Karpas-422 (cell line): Measurements from ENCODE around the gene NECAB2. TPM values are rescaled to one million over a fixed set of nuclear protein-coding genes. Genes with fewer than 3 reads are reported as not detected.

Experiments
- DNase-seq: peaks from one replicate; pipeline ENCODE4 v3.0.0-alpha.2; 2015
- H2AFZ ChIP-seq: fragments of 200-600 bp; sonication (generic); 2 replicates; pipeline ENCODE4 v1.6.1; 2014; ENCODE audit warnings: antibody characterized with exemption, low read length, mixed read lengths
- H3K27ac ChIP-seq: fragments of 200-600 bp; sonication (generic); 2 replicates; pipeline ENCODE4 v1.5.1; 2014; ENCODE audit warnings: mild to moderate bottlenecking, low read length, moderate library complexity
- H3K27me3 ChIP-seq: fragments of 200-600 bp; sonication (generic); 2 replicates; pipeline ENCODE4 v1.6.1; 2014; ENCODE audit warnings: low read length, mixed read lengths
- H3K36me3 ChIP-seq: fragments of 200-600 bp; sonication (generic); 2 replicates; pipeline ENCODE4 v1.6.1; 2014; ENCODE audit warnings: low read length, mixed read lengths; ENCODE audit not compliant: insufficient read depth
- H3K4me1 ChIP-seq: fragments of 200-600 bp; sonication (generic); 2 replicates; pipeline ENCODE4 v1.6.1; 2014; ENCODE audit warnings: mild to moderate bottlenecking, low read length, mixed read lengths
- H3K4me2 ChIP-seq: fragments of 200-600 bp; sonication (generic); 2 replicates; pipeline ENCODE4 v1.6.1; 2014; ENCODE audit warnings: low read length, low read depth, mild to moderate bottlenecking; ENCODE audit not compliant: poor library complexity, severe bottlenecking
- H3K4me3 ChIP-seq: fragments of 200-600 bp; sonication (generic); 2 replicates; pipeline ENCODE4 v1.5.1; 2014; ENCODE audit warnings: mild to moderate bottlenecking, antibody characterized with exemption, low read length, mixed read lengths
- H3K79me2 ChIP-seq: fragments of 200-600 bp; sonication (generic); 2 replicates; pipeline ENCODE4 v1.6.1; 2014; ENCODE audit warnings: mild to moderate bottlenecking, low read length, mixed read lengths
- H3K9ac ChIP-seq: fragments of 200-600 bp; sonication (generic); 2 replicates; pipeline ENCODE4 v1.6.0; 2014; ENCODE audit warnings: low read length
- H3K9me2 ChIP-seq: fragments of 200-600 bp; sonication (generic), shearing (Covaris generic); replicated peaks from 2 replicates; pipeline ENCODE4 v1.6.0; 2014; ENCODE audit warnings: mild to moderate bottlenecking, low read length, moderate library complexity; ENCODE audit not compliant: insufficient read depth
- H3K9me3 ChIP-seq: fragments of 300-700, 200-600 bp; sonication (generic); 2 replicates; pipeline ENCODE4 v1.6.1; 2014; ENCODE audit warnings: low read length, mixed read lengths
- H4K20me1 ChIP-seq: fragments of 200-600 bp; sonication (generic); 2 replicates; pipeline ENCODE4 v1.6.1; 2014; ENCODE audit warnings: mild to moderate bottlenecking, antibody characterized with exemption, low read length, low read depth; ENCODE audit not compliant: insufficient read depth
- total RNA-seq: library from RNA; depleted of rRNA; stranded (reverse); fragments of >200 nt; shearing (Covaris generic); gene quantifications from 2 replicates; pipeline ENCODE4 v1.2.3, GENCODE V29; 2014; ENCODE audit warnings: low replicate concordance

Gene NECAB2
- total RNA-seq, 1 experiment from 2014 or later = not detected

GRCh38 chr16:83971165-83972130 is 3.4 kb downstream of the NECAB2 start:
- no peak overlapping the region for H3K4me3 ChIP-seq
- no peaks in the 10 kb centered on the region for H3K4me1 ChIP-seq
- no peak overlapping the region for H3K27ac ChIP-seq
- no peaks in the 10 kb centered on the region for H3K27me3 ChIP-seq
- no peak overlapping the region for H2AFZ ChIP-seq
- H4K20me1 ChIP-seq = no peaks in the 10 kb centered on the region
- H3K36me3 ChIP-seq = no peaks in the 10 kb centered on the region
- H3K9me2 ChIP-seq = no peaks in the 10 kb centered on the region
- H3K9me3 ChIP-seq = no peaks in the 10 kb centered on the region
- H3K9ac ChIP-seq = no peak overlapping the region
- DNase-seq = no peak
- H3K79me2 ChIP-seq = no peaks in the 10 kb centered on the region
- no peak overlapping the region for H3K4me2 ChIP-seq

DNA sequence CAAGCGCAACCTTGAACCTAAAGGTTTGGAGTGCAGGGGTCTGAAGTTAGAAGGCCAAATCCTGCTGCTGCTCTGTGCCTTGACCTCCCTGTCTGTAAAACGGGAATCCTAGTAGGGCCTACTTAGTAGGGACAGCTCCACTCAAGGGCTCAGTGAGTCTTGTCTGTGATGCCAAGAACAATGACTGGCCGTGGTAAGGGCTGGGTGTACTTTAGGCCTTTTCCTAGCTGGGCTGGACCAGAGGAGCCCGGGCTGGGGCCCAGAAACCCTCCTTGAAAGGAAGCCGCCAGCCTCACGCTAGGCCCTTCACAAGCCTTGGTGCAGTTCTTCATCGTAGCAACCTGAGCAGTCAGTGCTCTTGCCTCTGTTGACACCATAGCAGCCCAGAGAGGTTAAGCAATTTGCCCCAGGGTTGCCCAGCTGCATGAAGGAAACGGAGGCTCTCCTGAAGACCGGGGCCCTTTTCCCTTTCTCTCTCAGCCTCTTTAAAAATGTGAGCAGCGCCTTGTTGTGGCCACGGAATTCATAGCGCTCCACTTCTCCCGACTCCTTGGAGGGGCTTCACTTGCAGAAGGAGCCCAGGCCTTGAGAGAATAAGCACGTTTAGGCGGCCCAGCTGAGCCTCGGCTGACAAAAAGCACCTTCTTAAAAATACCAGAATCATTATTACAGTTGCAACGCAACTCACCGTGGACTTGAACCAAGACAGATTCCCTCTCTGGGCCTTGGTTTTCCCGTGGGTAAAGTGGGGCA is 4.4 kb downstream of the NECAB2 start:
- H3K27me3 ChIP-seq = no peaks in the 10 kb centered on the region
- no peaks in the 10 kb centered on the region for H3K79me2 ChIP-seq
- no peak for DNase-seq
- H3K9me2 ChIP-seq = no peaks in the 10 kb centered on the region
- no peaks in the 10 kb centered on the region for H3K9me3 ChIP-seq
- no peak overlapping the region for H3K9ac ChIP-seq
- no peaks in the 10 kb centered on the region for H3K36me3 ChIP-seq
- H3K4me2 ChIP-seq = no peak overlapping the region
- H4K20me1 ChIP-seq = no peaks in the 10 kb centered on the region
- no peak overlapping the region for H3K27ac ChIP-seq
- H3K4me3 ChIP-seq = no peak overlapping the region
- no peak overlapping the region for H2AFZ ChIP-seq
- H3K4me1 ChIP-seq = no peaks in the 10 kb centered on the region

DNA sequence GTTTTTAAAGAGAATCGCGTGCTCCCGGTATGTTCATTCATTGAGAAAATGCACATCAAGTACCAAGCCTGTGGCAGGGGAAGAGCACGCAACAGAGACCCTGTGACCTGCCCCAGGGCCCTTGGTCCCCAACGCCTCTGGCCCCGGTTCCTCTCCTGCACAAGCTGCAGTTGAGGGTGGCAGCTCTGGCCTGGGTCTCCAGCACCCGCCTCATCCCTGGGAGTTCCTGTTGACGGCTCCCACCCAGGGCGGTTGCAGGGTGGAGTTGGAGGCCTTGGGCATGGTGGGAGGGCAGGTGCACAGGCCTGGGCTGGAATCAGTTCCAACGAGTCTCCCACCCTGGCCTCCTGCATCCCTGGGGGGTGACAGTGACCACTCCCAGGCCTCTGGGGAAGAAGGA is 5.0 kb downstream of the NECAB2 start:
- Histone ChIP-seq H3K9ac (no peak overlapping the region), H3K36me3 (no peaks in the 10 kb centered on the region), H2AFZ (no peak overlapping the region), H4K20me1 (no peaks in the 10 kb centered on the region), H3K79me2 (no peaks in the 10 kb centered on the region), H3K27ac (no peak overlapping the region), H3K9me2 (no peaks in the 10 kb centered on the region), H3K9me3 (no peaks in the 10 kb centered on the region), H3K4me2 (no peak overlapping the region), H3K27me3 (no peaks in the 10 kb centered on the region), H3K4me1 (no peaks in the 10 kb centered on the region), H3K4me3 (no peak overlapping the region)
- no peak for DNase-seq

GRCh38 chr16:83973581-83974385 is 5.7 kb downstream of the NECAB2 start:
- Histone ChIP-seq H3K36me3 (no peaks in the 10 kb centered on the region), H3K9me3 (no peaks in the 10 kb centered on the region), H3K4me2 (no peak overlapping the region), H3K79me2 (no peaks in the 10 kb centered on the region), H3K27me3 (no peaks in the 10 kb centered on the region), H3K9me2 (no peaks in the 10 kb centered on the region), H4K20me1 (no peaks in the 10 kb centered on the region), H3K4me1 (no peaks in the 10 kb centered on the region), H3K27ac (no peak overlapping the region), H3K4me3 (no peak overlapping the region), H3K9ac (no peak overlapping the region), H2AFZ (no peak overlapping the region)
- DNase-seq = no peak

GRCh38 chr16:83974475-83974874 is 6.4 kb downstream of the NECAB2 start:
- Histone ChIP-seq H3K9ac (no peak overlapping the region), H4K20me1 (no peaks in the 10 kb centered on the region), H3K4me3 (no peak overlapping the region), H3K4me1 (no peaks in the 10 kb centered on the region), H3K9me3 (no peaks in the 10 kb centered on the region), H3K79me2 (no peaks in the 10 kb centered on the region), H3K9me2 (no peaks in the 10 kb centered on the region), H3K4me2 (no peak overlapping the region), H2AFZ (no peak overlapping the region), H3K27me3 (no peaks in the 10 kb centered on the region), H3K36me3 (no peaks in the 10 kb centered on the region), H3K27ac (no peak overlapping the region)
- DNase-seq = no peak

DNA sequence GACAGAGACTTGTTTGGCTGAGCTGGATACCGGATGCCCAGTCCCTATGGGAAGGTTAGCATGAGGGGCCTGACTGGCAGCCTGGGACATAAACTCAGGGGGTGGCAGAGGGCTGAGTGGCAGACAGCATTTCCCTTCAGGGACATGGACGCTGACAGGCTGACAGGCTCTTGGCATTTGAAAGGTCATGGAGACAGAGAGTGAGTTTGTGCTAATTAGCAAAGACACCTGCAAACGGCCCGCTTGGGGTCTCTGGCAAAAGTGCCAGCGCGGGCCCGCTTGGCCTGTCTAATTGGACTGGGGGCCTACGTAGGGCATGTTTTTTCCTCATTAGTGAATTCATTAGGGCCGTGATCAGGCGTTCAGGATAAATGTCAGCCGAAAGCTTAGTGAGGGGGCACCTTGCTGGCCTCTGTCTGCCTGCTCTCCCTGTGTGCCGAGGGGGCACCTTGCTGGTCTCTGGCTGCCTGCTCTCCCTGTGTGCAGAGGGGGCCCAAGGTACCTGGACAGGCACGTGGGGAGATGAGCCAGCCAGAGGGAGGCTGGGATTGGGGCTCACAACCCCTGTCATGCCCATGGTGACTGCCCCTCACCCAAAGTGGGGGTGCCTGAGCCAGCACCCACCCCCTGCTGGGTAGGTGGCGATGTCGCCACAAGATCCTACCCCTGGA is 7.7 kb downstream of the NECAB2 start:
- Histone ChIP-seq H3K9me2 (no peaks in the 10 kb centered on the region), H3K4me2 (no peak overlapping the region), H3K9ac (no peak overlapping the region), H3K36me3 (no peaks in the 10 kb centered on the region), H3K4me3 (no peak overlapping the region), H3K9me3 (no peaks in the 10 kb centered on the region), H2AFZ (no peak overlapping the region), H3K27me3 (no peaks in the 10 kb centered on the region), H3K27ac (no peak overlapping the region), H4K20me1 (no peaks in the 10 kb centered on the region), H3K79me2 (no peaks in the 10 kb centered on the region), H3K4me1 (no peaks in the 10 kb centered on the region)
- no peak for DNase-seq

DNA sequence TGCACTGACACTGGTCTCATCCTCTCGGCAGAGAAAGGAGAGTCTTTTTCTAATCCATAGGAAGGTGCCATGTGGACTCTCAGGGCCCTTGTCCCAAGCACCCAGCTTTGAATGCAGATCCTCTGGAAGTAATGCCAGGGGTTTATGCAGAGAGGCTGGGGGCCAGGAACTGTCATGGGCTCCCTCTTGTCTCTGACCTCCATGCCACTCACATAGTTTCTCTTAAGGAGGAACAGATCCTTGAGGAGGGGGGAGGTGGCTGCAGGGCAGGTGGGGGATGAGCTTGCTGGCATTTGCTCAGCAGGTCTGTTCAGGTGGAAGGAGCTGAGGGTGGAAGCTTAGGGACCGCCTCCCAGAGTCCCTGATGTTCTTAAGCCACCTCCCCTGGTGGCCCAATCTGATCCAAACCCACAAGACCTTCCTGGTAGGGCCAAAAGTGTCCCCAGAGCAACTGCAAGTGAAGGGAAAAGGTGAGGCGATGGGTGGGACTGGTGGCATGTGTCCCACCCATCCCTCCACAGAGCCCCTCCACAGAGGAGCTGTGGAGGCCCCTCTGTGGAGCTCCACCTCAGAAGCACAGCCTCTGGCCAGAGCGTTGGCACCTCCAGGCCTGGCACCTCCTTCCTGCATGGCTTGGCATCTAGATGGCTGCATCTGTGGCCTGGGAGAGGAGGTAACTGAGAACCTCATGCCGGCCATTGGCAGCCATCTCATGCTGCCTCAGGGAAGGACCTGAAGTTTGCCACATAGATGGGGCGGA is 9.2 kb downstream of the NECAB2 start:
- no peaks in the 10 kb centered on the region for H4K20me1 ChIP-seq
- no peak for DNase-seq
- H3K4me1 ChIP-seq = no peaks in the 10 kb centered on the region
- no peak overlapping the region for H2AFZ ChIP-seq
- H3K9ac ChIP-seq = no peak overlapping the region
- H3K27ac ChIP-seq = no peak overlapping the region
- no peak overlapping the region for H3K4me3 ChIP-seq
- no peaks in the 10 kb centered on the region for H3K79me2 ChIP-seq
- H3K27me3 ChIP-seq = no peaks in the 10 kb centered on the region
- no peak overlapping the region for H3K4me2 ChIP-seq
- H3K9me2 ChIP-seq = no peaks in the 10 kb centered on the region
- no peaks in the 10 kb centered on the region for H3K36me3 ChIP-seq
- H3K9me3 ChIP-seq = no peaks in the 10 kb centered on the region
